GM12873 (cell line): ENCODE data around the gene PIGV.

ENCODE experiments used
- TF ChIP-seq, protein P1 (sequence below): IDR thresholded peaks from 2 replicates; pipeline ENCODE4 v1.5.1; 2012; ENCODE audit warnings: low read depth, mild to moderate bottlenecking, moderate library complexity, low read length, control low read depth; ENCODE audit not compliant: insufficient read depth; ENCODE audit errors: missing control alignments

PIGV gene

DNA sequence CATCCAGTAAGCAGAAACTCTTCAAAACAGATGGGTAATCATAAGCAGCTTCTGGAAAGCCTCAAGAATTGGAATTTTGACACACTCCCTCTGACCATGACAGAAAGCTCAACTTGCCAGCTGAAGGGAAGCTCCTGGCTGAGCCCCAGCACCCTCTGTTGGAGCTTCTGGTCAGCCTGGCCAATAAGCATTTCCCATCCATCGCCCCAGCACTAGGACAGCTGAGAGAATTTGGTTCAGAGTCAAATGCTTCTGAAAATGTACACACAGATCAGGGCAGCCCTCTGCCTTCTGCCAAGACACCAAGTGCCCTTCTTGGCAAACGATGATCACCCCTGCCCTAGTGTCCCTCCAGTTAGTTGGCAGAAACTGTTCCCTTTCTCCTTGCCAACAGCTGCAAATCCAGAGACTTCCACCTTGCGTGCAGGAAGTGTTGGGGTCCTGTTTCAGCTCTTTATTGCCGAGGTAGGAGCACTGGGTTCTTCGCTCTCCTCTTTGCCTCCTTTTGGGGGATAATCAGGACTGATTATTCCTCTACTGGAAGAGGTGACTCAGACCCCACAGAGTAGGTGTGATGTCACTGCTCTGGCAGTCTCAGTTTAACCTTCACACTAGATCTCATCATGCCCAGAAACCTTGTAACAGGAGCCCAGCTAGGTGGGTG is 11.9 kb downstream of the PIGV start:
- TF ChIP-seq, protein P1, sequence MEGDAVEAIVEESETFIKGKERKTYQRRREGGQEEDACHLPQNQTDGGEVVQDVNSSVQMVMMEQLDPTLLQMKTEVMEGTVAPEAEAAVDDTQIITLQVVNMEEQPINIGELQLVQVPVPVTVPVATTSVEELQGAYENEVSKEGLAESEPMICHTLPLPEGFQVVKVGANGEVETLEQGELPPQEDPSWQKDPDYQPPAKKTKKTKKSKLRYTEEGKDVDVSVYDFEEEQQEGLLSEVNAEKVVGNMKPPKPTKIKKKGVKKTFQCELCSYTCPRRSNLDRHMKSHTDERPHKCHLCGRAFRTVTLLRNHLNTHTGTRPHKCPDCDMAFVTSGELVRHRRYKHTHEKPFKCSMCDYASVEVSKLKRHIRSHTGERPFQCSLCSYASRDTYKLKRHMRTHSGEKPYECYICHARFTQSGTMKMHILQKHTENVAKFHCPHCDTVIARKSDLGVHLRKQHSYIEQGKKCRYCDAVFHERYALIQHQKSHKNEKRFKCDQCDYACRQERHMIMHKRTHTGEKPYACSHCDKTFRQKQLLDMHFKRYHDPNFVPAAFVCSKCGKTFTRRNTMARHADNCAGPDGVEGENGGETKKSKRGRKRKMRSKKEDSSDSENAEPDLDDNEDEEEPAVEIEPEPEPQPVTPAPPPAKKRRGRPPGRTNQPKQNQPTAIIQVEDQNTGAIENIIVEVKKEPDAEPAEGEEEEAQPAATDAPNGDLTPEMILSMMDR = no peak

DNA sequence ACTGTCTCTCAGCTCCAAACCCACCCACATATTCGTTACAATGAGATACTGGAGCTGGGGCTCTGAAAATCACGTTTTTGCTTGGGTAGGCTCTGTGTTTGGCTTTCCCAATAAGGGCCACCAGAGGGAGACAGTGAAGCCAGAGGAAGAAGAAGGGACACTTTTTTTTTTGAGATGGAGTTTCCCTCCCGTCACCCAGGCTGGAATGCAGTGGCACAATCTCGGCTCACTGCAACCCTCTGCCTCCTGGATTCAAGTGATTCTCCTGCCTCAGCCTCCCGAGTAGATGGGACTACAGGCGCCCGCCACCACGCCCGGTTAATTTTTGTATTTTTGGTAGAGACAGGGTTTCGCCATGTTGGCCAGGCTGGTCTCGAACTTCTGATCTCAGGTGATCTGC is 22.4 kb downstream of the PIGV start:
- TF ChIP-seq, protein P1 = peak; percentile 78

DNA sequence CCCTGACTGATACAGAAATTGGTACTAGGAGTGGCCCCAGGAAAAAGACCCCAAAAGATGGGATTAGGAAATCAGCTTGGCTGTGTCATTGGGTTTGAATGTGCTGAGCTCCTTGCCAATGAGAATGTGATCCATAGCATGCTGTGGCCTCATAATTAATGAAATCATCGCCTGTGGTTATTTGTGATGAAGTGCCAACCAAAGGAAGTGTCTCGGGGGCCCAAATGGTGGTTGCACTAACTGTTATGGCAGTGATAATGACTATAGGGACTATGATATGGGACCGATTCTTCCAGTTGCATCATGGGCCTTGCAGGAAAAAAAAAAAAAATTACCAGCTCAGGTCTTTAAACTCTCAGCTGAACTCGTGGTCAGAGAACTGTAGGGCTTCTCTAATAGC is 23.3 kb downstream of the PIGV start:
- TF ChIP-seq, protein P1 = no peak

DNA sequence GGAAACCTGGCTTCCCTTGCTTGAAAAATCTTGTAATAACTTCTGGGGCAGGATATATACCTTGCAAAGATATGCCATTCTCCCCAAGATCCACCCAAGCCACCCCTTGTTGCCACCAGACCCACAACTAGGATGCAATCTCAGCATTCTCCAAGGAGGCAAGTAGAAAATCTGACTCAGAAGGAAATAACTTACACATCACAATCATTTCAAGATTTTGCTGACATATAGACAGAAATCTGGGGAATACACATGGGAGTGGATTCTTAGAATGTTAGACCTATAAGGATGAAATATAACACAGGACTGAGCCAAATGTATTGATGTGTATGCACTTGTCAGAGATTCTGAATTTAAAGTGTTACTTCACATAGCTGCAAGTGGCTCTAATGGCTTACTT is 24.0 kb downstream of the PIGV start:
- TF ChIP-seq, protein P1 = no peak

DNA sequence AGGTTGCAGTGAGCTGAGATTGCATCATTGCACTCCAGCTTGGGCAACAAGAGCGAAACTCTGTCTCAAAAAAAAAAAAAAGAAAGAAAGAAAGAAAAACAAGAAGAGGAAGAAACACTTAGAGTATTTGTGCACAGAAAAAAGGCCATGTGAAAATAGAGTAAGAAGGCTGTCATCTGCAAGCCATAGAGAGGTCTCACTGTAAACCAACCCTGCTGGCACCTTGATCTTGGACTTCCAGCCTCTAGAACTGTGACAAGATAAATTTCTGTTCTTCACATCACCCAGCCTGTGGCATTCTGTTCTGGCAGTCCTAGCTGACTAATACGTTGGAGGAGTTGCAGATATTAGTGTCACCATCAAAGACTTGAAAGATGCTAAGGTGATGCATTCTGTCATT is 26.6 kb downstream of the PIGV start:
- TF ChIP-seq, protein P1 = no peak

DNA sequence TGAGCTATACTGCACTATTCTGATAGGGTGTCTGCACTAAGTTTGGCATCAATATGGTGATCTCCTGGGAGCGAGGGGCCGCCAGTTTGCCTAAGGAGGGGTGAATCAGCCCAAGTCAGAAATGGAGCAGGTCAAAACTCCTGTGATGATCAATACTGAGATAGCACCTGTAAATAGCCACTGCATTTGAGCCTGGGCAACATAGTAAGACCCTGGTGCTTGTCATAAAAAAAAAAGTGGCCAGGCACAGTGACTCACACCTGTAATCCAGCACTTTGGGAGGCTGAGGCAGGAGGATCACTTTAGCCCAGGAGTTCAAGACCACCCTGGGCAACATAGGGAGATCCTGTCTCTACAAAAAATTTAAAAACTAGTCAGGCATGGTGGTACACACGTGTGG is 27.1 kb downstream of the PIGV start:
- TF ChIP-seq, protein P1 = no peak

DNA sequence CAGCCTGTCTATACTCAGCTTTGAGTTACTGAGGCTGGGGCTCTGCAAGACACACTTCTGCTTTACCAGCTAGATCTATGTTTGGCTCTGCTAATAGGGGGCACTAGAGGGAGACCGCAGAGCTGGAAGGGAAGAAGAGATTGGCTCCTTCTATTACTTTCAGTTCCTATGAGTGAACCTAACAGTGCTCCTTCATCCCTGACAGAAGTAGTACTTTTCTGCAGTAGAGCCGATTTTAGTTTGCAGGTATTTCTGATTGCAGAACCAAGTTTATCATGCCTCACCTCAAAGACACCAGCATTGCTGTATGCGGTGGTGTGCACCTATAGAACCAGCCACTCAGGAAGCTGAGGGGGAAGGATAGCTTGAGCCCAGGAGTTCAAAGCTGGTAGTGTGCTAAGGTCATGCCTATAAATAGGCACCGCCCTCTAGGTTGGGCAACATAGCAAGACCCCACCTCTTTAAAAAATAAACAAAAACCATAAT is 33.1 kb downstream of the PIGV start:
- TF ChIP-seq, protein P1 = peak; percentile 72
